Fibroblast of skin of left quadriceps (primary cell): ENCODE results near the gene PNMA5.
A peak's percentile ranks its signal among the peaks of the same experiment; 100 is the strongest.

ENCODE experiments used
- DNase-seq, 2 experiments: peaks; one replicate each; pipeline ENCODE4 v3.0.0-alpha.2; 2013; ENCODE audit warnings: low read depth in 2 of 2

Gene PNMA5

GRCh38 chrX:152958524-152959465 lies 35.1 kb downstream of the PNMA5 start:
- peak; percentile 71 to 77 for DNase-seq

- DNase-seq, result no peak
Measured at GRCh38 chrX:152958047-152958446, 35.9 kb downstream of the PNMA5 start.

DNA sequence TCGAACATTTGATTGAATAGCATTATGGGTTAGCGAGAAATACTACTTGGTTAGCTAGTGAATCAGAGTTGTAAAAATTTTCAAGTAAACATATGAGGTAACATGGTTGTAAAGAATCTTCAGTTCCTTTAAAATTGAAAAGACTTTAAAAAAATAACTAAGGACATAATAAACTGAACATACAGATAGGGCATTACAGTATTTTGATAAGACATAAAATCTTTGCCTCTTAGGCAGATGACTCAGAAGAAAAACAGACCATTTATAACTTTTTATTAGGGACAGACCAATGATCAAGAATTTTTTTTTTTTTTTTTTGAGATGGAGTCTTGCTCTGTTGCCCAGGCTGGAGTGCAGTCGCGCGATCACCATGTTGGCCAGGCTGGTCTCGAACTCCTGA lies 43.1 kb downstream of the PNMA5 start:
- no peak for DNase-seq

- DNase-seq, result no peak
Measured at GRCh38 chrX:152949114-152949513, 44.8 kb downstream of the PNMA5 start.

- DNase-seq, result no peak
Measured at GRCh38 chrX:152946681-152947080, 47.2 kb downstream of the PNMA5 start.

DNA sequence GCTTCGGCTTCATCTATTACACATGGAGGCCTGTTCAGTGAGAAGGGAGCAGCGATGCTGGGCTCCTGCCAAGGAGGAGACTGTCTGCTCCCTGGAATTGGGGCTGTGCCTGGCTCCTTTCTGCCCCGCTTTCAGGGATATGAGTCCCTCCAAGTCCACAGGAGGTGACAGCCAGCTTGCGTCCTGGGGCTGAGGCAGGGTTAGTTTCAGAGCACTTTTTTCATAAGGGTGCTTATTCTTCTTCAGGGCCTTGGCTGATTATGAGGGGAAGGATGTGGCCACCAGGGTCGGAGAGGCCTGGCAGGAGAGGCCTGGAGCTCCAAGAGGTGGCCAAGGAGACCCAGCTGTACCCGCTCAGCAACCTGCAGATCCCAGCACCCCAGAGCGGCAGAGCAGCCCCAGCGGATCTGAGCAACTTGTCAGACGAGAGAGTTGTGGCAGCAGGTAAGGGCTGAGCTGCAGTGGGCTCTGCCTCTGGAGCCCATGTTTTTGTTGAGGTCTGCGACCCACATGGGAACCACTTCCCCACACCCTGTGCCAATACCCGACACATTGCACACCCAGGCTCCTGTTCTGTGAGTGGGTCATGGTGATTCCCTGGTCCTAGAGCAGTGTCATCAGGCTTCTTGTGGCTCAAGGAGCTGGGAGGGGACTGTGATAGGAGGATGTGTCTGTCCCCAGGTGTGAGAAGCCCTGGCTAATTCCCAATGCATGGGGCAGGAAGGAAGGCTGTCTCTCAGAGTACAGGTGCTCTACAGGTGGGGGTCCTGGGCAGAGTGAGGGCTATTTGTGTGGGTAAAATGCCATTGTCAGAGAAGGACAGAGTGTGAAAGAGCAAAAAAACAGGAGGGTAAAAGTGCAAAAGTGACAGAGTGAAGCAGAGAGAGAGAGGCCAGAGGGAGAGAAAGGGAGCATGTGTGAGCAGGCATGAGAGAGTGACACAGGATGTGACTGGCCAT lies 48.6 kb downstream of the PNMA5 start:
- DNase-seq, result no peak

- no peak for DNase-seq
Measured at GRCh38 chrX:152943826-152944225, 50.1 kb downstream of the PNMA5 start.

GRCh38 chrX:152942077-152942442 lies 51.9 kb downstream of the PNMA5 start:
- no peak for DNase-seq

GRCh38 chrX:152941328-152942076 lies 52.4 kb downstream of the PNMA5 start:
- peak; percentile 82 for DNase-seq
